Parathyroid adenoma (tissue), 2 donors: Measurements from ENCODE around the gene COL5A2.

Experiments
- H2AFZ ChIP-seq: fragments of 300-600 bp; sonication (generic); one replicate; pipeline ENCODE4 v1.7.0; 2017; ENCODE audit warnings: antibody characterized with exemption, mild to moderate bottlenecking
- H3K27ac ChIP-seq: fragments of 300-600 bp; sonication (generic); one replicate; pipeline ENCODE4 v1.7.0; 2017
- H3K27me3 ChIP-seq: fragments of 300-600 bp; sonication (generic); one replicate; pipeline ENCODE4 v1.7.0; 2017; ENCODE audit warnings: low read length; ENCODE audit not compliant: control insufficient read depth, insufficient read depth
- H3K36me3 ChIP-seq: fragments of 300-600 bp; sonication (generic); one replicate; pipeline ENCODE4 v1.7.0; 2017; ENCODE audit warnings: low read length; ENCODE audit not compliant: control insufficient read depth, insufficient read depth
- H3K4me1 ChIP-seq: fragments of 300-600 bp; sonication (generic); one replicate; pipeline ENCODE4 v1.7.0; 2017; ENCODE audit warnings: control low read depth
- H3K4me2 ChIP-seq: fragments of 300-600 bp; sonication (generic); one replicate; pipeline ENCODE4 v1.7.0; 2017; ENCODE audit warnings: low read length
- H3K4me3 ChIP-seq: fragments of 300-600 bp; sonication (generic); one replicate; pipeline ENCODE4 v1.7.0; 2017; ENCODE audit warnings: low read depth, low read length
- H3K79me2 ChIP-seq: fragments of 300-600 bp; sonication (generic); one replicate; pipeline ENCODE4 v1.7.0; 2017; ENCODE audit warnings: control low read depth
- H3K9ac ChIP-seq: fragments of 300-600 bp; sonication (generic); one replicate; pipeline ENCODE4 v1.7.0; 2017; ENCODE audit warnings: mild to moderate bottlenecking
- H3K9me3 ChIP-seq: fragments of 300-600 bp; sonication (generic); one replicate; pipeline ENCODE4 v1.7.0; 2017; ENCODE audit warnings: low read length; ENCODE audit not compliant: control insufficient read depth
- TF ChIP-seq, protein P1 (sequence below): fragments of 300-600 bp; sonication (generic); IDR thresholded peaks from one replicate; pipeline ENCODE4 v1.7.0; 2017; ENCODE audit warnings: antibody characterized with exemption, mild to moderate bottlenecking
- donor health status: primary hyperparathyroidism.

Gene COL5A2

DNA sequence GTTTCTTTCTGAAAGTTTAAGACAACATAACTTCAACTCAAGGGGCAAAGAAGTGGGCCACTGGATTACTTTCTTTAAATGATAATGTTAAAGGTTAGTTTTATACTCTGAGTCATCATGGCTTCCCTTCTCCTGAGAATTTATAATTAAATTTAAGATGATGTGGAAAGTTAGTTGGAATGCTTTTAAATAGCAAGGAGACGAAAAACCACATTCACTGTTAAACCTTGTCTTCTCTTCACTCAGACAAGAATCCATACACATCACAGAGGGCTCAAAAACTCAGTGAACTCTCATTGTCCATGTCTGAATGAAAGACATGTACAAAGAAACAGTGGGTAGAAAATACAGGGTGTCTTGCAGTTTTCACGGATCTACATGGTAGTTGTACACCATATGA lies 65.6 kb downstream of the COL5A2 start:
- Histone ChIP-seq H3K27ac (no peak overlapping the region), H3K9me3 (no peaks in the 10 kb centered on the region), H3K36me3 (no peaks in the 10 kb centered on the region), H3K27me3 (no peaks in the 10 kb centered on the region), H3K9ac (no peak overlapping the region), H2AFZ (no peak overlapping the region), H3K4me2 (no peak overlapping the region), H3K4me1 (no peaks in the 10 kb centered on the region), H3K4me3 (no peak overlapping the region), H3K79me2 (no peaks in the 10 kb centered on the region)
- TF ChIP-seq, protein P1, sequence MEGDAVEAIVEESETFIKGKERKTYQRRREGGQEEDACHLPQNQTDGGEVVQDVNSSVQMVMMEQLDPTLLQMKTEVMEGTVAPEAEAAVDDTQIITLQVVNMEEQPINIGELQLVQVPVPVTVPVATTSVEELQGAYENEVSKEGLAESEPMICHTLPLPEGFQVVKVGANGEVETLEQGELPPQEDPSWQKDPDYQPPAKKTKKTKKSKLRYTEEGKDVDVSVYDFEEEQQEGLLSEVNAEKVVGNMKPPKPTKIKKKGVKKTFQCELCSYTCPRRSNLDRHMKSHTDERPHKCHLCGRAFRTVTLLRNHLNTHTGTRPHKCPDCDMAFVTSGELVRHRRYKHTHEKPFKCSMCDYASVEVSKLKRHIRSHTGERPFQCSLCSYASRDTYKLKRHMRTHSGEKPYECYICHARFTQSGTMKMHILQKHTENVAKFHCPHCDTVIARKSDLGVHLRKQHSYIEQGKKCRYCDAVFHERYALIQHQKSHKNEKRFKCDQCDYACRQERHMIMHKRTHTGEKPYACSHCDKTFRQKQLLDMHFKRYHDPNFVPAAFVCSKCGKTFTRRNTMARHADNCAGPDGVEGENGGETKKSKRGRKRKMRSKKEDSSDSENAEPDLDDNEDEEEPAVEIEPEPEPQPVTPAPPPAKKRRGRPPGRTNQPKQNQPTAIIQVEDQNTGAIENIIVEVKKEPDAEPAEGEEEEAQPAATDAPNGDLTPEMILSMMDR, result no peak

DNA sequence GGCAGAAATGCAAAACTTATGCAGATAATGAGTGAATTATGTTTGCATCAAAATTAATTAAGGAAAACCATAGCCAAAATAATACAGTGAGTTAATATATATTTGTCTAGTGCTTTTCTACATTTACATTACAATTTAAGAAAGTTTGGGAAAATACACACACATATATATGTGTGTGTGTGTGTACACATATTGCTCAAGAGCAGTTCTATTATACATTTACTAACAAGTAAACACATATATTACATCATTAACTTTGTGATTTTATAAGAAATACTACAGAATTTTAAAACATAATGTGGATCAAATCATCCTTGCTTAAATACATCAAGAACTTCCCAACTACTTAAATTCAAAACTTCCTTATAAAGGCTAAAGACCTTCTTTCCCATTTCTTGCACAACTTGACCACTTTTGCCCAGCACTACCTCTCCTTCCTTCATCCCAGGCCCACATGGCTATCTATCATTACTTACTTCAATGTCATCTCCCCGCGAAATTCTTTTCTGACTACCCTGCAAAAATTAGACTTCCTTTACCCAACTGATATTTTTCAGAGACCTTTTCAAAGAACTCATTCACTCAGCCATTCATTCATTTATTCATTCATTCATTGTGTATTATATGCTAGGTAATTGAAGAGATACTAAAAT lies 68.4 kb downstream of the COL5A2 start:
- H3K4me1 ChIP-seq, result no peaks in the 10 kb centered on the region
- H3K79me2 ChIP-seq, result no peaks in the 10 kb centered on the region
- no peak overlapping the region for H3K4me3 ChIP-seq
- H3K27me3 ChIP-seq, result no peaks in the 10 kb centered on the region
- TF ChIP-seq, protein P1, result no peak
- no peak overlapping the region for H3K4me2 ChIP-seq
- no peak overlapping the region for H3K9ac ChIP-seq
- no peak overlapping the region for H2AFZ ChIP-seq
- H3K9me3 ChIP-seq, result no peaks in the 10 kb centered on the region
- no peak overlapping the region for H3K27ac ChIP-seq
- H3K36me3 ChIP-seq, result no peaks in the 10 kb centered on the region

DNA sequence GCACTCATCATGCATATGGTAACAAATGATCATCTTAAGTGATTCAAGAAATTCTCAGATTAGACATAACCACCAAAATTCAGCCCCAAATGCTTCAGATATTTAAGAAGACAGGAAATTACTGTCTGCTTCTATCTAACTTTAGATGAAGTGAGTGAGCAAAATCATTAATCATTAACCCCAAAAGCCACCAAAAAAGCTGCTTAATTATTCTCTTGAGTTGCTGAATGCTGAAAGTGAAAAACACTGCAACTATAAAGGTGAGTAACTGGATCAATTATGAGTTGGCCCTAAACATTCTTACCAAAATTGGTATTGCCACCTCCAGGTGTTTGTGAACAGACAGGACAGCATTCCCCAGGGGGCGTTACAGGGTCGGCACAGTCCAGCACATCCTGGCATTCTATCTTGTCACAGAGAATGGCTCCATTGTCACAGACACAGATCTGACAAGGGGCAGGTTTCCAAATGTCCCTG lies 69.6 kb downstream of the COL5A2 start:
- Histone ChIP-seq H3K4me3 (no peak overlapping the region), H3K27ac (no peak overlapping the region), H3K27me3 (no peaks in the 10 kb centered on the region), H3K79me2 (no peaks in the 10 kb centered on the region), H3K4me1 (no peaks in the 10 kb centered on the region), H3K9ac (no peak overlapping the region), H3K36me3 (no peaks in the 10 kb centered on the region), H2AFZ (no peak overlapping the region), H3K4me2 (no peak overlapping the region), H3K9me3 (no peaks in the 10 kb centered on the region)
- TF ChIP-seq, protein P1, result no peak

DNA sequence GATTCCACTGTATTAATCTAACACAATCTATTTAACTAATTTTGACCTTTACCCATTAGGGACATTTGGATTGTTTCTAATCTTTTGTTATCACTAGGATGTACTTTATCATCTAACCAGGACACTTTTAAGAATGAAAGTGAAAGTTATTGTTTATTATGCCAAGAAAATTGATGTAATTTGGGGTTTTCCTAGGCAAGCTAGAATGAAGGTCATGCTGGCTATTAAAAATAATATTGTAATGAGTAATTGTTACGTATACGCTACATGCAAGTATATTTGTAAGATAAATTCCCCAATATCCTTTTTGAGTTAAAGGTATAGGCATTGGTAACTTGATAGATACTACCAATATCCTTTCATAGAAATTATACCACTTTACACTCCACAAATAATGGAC lies 74.6 kb downstream of the COL5A2 start:
- H2AFZ ChIP-seq, result no peak overlapping the region
- TF ChIP-seq, protein P1, result no peak
- no peak overlapping the region for H3K9ac ChIP-seq
- H3K36me3 ChIP-seq, result no peaks in the 10 kb centered on the region
- H3K4me1 ChIP-seq, result no peaks in the 10 kb centered on the region
- H3K4me2 ChIP-seq, result no peak overlapping the region
- no peak overlapping the region for H3K4me3 ChIP-seq
- H3K27me3 ChIP-seq, result no peaks in the 10 kb centered on the region
- H3K79me2 ChIP-seq, result no peaks in the 10 kb centered on the region
- H3K27ac ChIP-seq, result no peak overlapping the region
- no peaks in the 10 kb centered on the region for H3K9me3 ChIP-seq

DNA sequence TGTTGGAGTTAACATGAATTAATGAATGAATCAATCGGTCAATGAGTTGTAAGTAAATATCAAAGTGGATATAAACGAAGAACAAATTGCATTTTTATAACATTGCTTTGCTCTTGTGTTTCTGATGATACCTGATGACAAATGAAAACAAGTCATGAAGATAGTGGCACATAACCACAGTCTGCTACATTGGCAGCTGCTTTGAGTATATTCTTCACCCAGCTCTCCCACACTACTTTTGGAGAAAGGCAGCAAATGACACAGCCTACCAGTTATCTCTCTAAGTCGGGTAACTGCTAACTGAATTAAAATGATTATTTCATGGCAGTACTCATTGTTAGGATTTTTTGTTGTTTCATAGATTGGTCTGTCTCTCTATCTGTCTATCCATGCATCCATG lies 76.8 kb downstream of the COL5A2 start:
- Histone ChIP-seq H3K9ac (no peak overlapping the region), H3K9me3 (no peaks in the 10 kb centered on the region), H3K27me3 (no peaks in the 10 kb centered on the region), H3K79me2 (no peaks in the 10 kb centered on the region), H3K4me3 (no peak overlapping the region), H3K4me1 (no peaks in the 10 kb centered on the region), H3K36me3 (no peaks in the 10 kb centered on the region), H3K27ac (no peak overlapping the region), H3K4me2 (no peak overlapping the region), H2AFZ (no peak overlapping the region)
- TF ChIP-seq, protein P1, result no peak
